Mesendoderm (in vitro differentiated cells): Measurements from ENCODE around the gene TGFBR3.

Source experiments
- DNase-seq: peaks from one replicate; pipeline ENCODE4 v3.0.0; 2013
- H2AK5ac ChIP-seq: 2 replicates; pipeline ENCODE4 v1.6.1; 2013; ENCODE audit warnings: low read length, inconsistent platforms
- H2BK120ac ChIP-seq: 2 replicates; pipeline ENCODE4 v1.6.1; 2013; ENCODE audit warnings: low read depth, mild to moderate bottlenecking, low read length, moderate library complexity, mixed read lengths
- H2BK15ac ChIP-seq: replicated peaks from 2 replicates; pipeline ENCODE4 v1.6.1; 2013; ENCODE audit warnings: low read depth, mild to moderate bottlenecking, moderate library complexity
- H2BK5ac ChIP-seq: 2 replicates; pipeline ENCODE4 v1.6.1; 2013; ENCODE audit warnings: low read length, inconsistent platforms
- H3K18ac ChIP-seq: 2 replicates; pipeline ENCODE4 v1.6.1; 2013; ENCODE audit warnings: mild to moderate bottlenecking, low read length, mixed read lengths
- H3K23ac ChIP-seq: one replicate; pipeline ENCODE4 v1.6.1; 2013; ENCODE audit warnings: low read length
- H3K27ac ChIP-seq: 2 replicates; pipeline ENCODE4 v1.5.1; 2013; ENCODE audit warnings: low read depth, mild to moderate bottlenecking, inconsistent platforms, low read length, moderate library complexity
- H3K27me3 ChIP-seq: 2 replicates; pipeline ENCODE4 v1.6.1; 2013; ENCODE audit warnings: low read length, control low read depth, mild to moderate bottlenecking, inconsistent platforms; ENCODE audit not compliant: insufficient read depth, poor library complexity
- H3K36me3 ChIP-seq: 2 replicates; pipeline ENCODE4 v1.6.1; 2013; ENCODE audit warnings: low read length, inconsistent platforms; ENCODE audit not compliant: control insufficient read depth, insufficient read depth
- H3K4ac ChIP-seq: one replicate; pipeline ENCODE4 v1.6.1; 2013; ENCODE audit warnings: low read depth, mild to moderate bottlenecking, low read length, moderate library complexity
- H3K4me1 ChIP-seq: 2 replicates; pipeline ENCODE4 v1.6.1; 2013; ENCODE audit warnings: low read depth, low read length, inconsistent platforms; ENCODE audit not compliant: control insufficient read depth
- H3K4me2 ChIP-seq: 2 replicates; pipeline ENCODE4 v1.6.1; 2013; ENCODE audit warnings: low read length
- H3K4me3 ChIP-seq: 2 replicates; pipeline ENCODE4 v1.5.1; 2013; ENCODE audit warnings: mild to moderate bottlenecking, low read length
- H3K56ac ChIP-seq: one replicate; pipeline ENCODE4 v1.6.1; 2013; ENCODE audit warnings: low read length
- H3K79me1 ChIP-seq: 2 replicates; pipeline ENCODE4 v1.6.1; 2013; ENCODE audit warnings: low read length, inconsistent platforms
- H3K79me2 ChIP-seq: 2 replicates; pipeline ENCODE4 v1.6.1; 2013; ENCODE audit warnings: mild to moderate bottlenecking, low read length; ENCODE audit not compliant: control insufficient read depth, insufficient read depth
- H3K9ac ChIP-seq: 2 replicates; pipeline ENCODE4 v1.6.1; 2013; ENCODE audit warnings: low read length, inconsistent platforms
- H4K5ac ChIP-seq: one replicate; pipeline ENCODE4 v1.6.1; 2013; ENCODE audit warnings: low read length
- H4K8ac ChIP-seq: one replicate; pipeline ENCODE4 v1.6.1; 2013; ENCODE audit warnings: low read depth, mild to moderate bottlenecking, control low read depth, low read length, moderate library complexity
- WGBS: extraction: QIAGEN DNeasy Blood & Tissue Kit; methylation state at CpG from one replicate; pipeline ENCODE4 v1.1.7; 2013; ENCODE audit warnings: low lambda C conversion rate, missing lambda C conversion rate; ENCODE audit not compliant: insufficient coverage; ENCODE audit errors: extremely low coverage; 5-methylcytosine and 5-hydroxymethylcytosine counted together

The TGFBR3 gene

GRCh38 chr1:91809317-91809716 lies 76.6 kb downstream of the TGFBR3 start:
- no peak overlapping the region for H2AK5ac ChIP-seq
- DNase-seq: no peak
- H3K4ac ChIP-seq: no peak overlapping the region
- no peak overlapping the region for H4K8ac ChIP-seq
- H3K9ac ChIP-seq: no peak overlapping the region
- no peaks in the 10 kb centered on the region for H3K79me2 ChIP-seq
- no peaks in the 10 kb centered on the region for H3K79me1 ChIP-seq
- no peak overlapping the region for H4K5ac ChIP-seq
- no peak overlapping the region for H3K56ac ChIP-seq
- H2BK5ac ChIP-seq: no peak overlapping the region
- H3K4me2 ChIP-seq: no peak overlapping the region
- WGBS: no CpG with 5 or more reads among the region's 3 CpGs
- H3K18ac ChIP-seq: no peak overlapping the region
- H2BK15ac ChIP-seq: no peak overlapping the region
- H3K36me3 ChIP-seq: no peaks in the 10 kb centered on the region
- no peak overlapping the region for H2BK120ac ChIP-seq
- H3K4me3 ChIP-seq: no peak overlapping the region
- no peak overlapping the region for H3K23ac ChIP-seq
- H3K4me1 ChIP-seq: no peaks in the 10 kb centered on the region
- H3K27me3 ChIP-seq: no peaks in the 10 kb centered on the region
- no peak overlapping the region for H3K27ac ChIP-seq

DNA sequence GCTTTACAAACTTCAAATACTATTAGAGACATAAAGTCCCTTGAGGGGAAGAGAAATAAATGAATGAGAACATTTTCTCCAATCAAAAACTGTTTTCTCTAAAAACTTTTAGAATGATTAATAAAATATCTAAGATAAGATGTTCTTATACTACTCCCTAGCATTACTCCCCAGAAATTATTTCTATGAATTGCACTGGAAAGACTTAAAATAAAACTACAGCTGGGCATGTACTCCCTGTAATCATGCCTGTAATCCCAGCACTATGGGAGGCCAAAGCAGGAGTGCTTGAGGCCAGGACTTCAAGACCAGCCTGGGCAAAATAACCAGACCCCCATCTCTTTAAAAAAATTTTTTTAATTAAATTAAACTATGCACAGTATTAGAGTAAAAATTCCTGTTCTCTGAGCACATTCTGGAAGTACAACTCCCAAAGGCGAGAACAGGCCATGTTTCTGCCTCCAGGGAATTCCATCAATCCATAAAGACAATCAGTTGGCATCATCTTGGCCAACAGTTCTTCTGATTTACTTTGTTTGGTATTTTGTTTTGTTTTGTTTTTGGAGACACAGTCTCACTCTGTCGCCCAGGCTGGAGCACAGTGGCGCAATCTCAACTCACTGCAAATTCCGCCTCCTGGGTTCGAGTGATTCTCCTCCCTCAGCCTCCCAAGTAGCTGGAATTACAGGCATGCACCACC lies 77.9 kb downstream of the TGFBR3 start:
- Histone ChIP-seq H3K36me3 (no peaks in the 10 kb centered on the region), H3K9ac (no peak overlapping the region), H3K4me1 (no peaks in the 10 kb centered on the region), H3K4ac (no peak overlapping the region), H3K4me2 (no peak overlapping the region), H3K79me1 (no peaks in the 10 kb centered on the region), H2BK15ac (no peak overlapping the region), H2AK5ac (no peak overlapping the region), H3K18ac (no peak overlapping the region), H3K27ac (no peak overlapping the region), H3K79me2 (no peaks in the 10 kb centered on the region), H3K4me3 (no peak overlapping the region), H3K23ac (no peak overlapping the region), H4K8ac (no peak overlapping the region), H3K27me3 (no peaks in the 10 kb centered on the region), H2BK120ac (no peak overlapping the region), H2BK5ac (no peak overlapping the region), H4K5ac (no peak overlapping the region), H3K56ac (no peak overlapping the region)
- WGBS: no CpG with 5 or more reads among the region's 5 CpGs
- no peak for DNase-seq

DNA sequence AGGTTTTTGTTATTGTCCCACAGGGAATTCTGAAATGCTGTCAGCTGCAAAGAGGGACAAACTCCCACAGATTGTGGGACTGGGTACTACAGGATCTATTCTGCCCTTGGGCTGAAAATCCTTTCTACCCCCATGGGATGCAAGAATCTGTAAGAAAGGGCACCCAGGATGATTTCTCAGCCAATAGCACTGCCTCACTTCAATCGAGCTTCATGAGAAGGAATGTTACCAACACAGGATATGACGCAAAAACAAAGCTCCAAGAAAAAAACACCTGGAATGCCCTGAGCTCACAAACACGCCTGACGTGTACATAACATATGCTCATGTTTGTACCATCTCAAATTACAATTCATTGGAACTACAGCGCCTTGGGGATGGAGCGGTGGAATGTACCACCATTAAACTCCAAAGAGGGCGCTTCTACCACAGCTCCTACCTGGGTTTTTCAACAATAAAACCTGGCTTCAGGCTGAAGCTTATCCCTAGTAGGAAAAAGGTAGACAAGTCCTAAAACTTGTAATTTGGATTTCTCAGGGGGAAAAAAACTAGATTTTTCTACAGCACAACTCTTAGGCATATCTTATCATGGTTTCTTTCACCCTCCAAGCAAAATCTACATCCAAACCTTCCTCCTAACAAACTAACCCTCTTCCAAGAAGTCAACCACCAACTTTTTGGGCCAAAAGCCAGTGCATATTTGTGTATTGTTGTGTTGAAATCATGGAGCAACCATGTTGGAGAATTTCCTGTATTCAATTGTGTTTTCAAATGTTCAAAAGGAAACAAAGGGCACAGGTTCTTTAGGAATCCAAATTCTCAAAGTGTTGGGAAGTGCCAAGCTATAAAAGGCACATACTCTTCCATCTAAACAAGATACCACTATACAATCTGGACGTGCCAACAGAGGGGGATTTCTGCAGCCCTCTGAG lies 78.9 kb downstream of the TGFBR3 start:
- H3K4me1 ChIP-seq: no peaks in the 10 kb centered on the region
- no peaks in the 10 kb centered on the region for H3K36me3 ChIP-seq
- no peak overlapping the region for H3K9ac ChIP-seq
- H3K23ac ChIP-seq: no peak overlapping the region
- H2BK120ac ChIP-seq: no peak overlapping the region
- H3K18ac ChIP-seq: no peak overlapping the region
- no peak overlapping the region for H2AK5ac ChIP-seq
- DNase-seq: no peak
- no peaks in the 10 kb centered on the region for H3K27me3 ChIP-seq
- H3K4me3 ChIP-seq: no peak overlapping the region
- no peak overlapping the region for H4K8ac ChIP-seq
- H3K79me1 ChIP-seq: no peaks in the 10 kb centered on the region
- no peak overlapping the region for H3K27ac ChIP-seq
- H3K4ac ChIP-seq: no peak overlapping the region
- no CpG with 5 or more reads among the region's 8 CpGs for WGBS
- H4K5ac ChIP-seq: no peak overlapping the region
- no peak overlapping the region for H3K4me2 ChIP-seq
- H3K56ac ChIP-seq: no peak overlapping the region
- no peaks in the 10 kb centered on the region for H3K79me2 ChIP-seq
- H2BK15ac ChIP-seq: no peak overlapping the region
- no peak overlapping the region for H2BK5ac ChIP-seq

DNA sequence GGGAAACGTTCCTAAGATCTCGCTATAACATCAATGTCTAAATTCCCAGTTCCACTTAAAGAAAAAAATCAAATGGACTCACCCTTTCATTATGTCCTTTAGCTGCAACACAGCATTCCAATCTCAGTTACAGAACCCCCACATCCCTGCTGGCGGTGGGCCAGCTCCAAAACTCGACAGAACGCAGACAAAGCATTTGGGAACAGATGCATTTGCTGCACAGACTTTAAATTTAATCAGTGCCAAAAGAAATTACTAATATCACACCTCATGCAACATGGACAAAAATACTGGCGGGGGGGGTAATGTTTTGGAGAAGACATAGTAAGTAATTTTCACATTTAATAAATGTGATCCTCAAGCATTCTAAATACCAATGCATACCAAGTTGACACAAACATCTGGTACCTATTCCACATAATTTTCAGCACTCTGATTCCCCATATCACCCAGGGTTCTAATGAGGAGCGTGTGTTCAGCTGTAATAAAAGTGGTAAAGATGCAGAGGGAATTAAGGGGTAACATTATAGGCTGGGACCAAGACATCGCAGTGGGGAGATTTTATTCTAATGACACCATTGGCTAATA lies 79.7 kb downstream of the TGFBR3 start:
- no peak overlapping the region for H3K56ac ChIP-seq
- H3K4ac ChIP-seq: no peak overlapping the region
- no peak for DNase-seq
- H3K23ac ChIP-seq: no peak overlapping the region
- no peak overlapping the region for H2BK120ac ChIP-seq
- H3K27ac ChIP-seq: no peak overlapping the region
- H2BK15ac ChIP-seq: no peak overlapping the region
- no peak overlapping the region for H4K5ac ChIP-seq
- H3K36me3 ChIP-seq: no peaks in the 10 kb centered on the region
- no peaks in the 10 kb centered on the region for H3K27me3 ChIP-seq
- no CpG with 5 or more reads among the region's 8 CpGs for WGBS
- H3K79me2 ChIP-seq: no peaks in the 10 kb centered on the region
- no peak overlapping the region for H2AK5ac ChIP-seq
- H3K4me3 ChIP-seq: no peak overlapping the region
- no peak overlapping the region for H2BK5ac ChIP-seq
- no peak overlapping the region for H4K8ac ChIP-seq
- H3K18ac ChIP-seq: no peak overlapping the region
- H3K79me1 ChIP-seq: no peaks in the 10 kb centered on the region
- no peak overlapping the region for H3K4me2 ChIP-seq
- H3K9ac ChIP-seq: no peak overlapping the region
- no peaks in the 10 kb centered on the region for H3K4me1 ChIP-seq

DNA sequence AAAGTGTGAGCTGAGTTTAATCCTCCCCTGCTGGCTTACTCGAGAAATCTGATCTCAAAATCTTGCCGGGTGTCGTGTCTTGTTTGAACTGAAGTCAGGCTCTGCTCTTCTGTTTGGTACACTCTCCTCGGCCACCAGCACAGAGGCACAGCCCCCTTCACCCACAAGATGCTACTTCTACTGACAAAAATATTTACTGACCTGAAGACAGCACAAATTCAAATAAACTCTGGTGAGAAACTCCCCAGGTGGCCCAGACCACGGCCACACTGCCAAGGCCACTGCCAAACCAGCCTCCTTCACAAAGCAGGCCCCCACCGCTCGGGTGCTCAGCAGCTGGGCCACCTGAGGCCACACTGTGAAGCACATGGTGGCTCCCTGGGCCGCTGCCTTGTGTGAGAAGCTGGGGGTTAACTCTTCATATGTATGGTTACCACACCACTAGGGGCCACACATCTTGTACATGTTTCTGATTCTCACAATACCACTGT lies 80.6 kb downstream of the TGFBR3 start:
- H3K4me3 ChIP-seq: no peak overlapping the region
- H3K9ac ChIP-seq: no peak overlapping the region
- no peak overlapping the region for H2AK5ac ChIP-seq
- H3K27ac ChIP-seq: no peak overlapping the region
- no peak for DNase-seq
- H3K4me1 ChIP-seq: no peaks in the 10 kb centered on the region
- H3K18ac ChIP-seq: no peak overlapping the region
- H2BK5ac ChIP-seq: no peak overlapping the region
- H3K79me1 ChIP-seq: no peaks in the 10 kb centered on the region
- no peaks in the 10 kb centered on the region for H3K79me2 ChIP-seq
- H3K4me2 ChIP-seq: no peak overlapping the region
- no peak overlapping the region for H3K23ac ChIP-seq
- H3K4ac ChIP-seq: no peak overlapping the region
- H4K5ac ChIP-seq: no peak overlapping the region
- H3K36me3 ChIP-seq: no peaks in the 10 kb centered on the region
- WGBS: no CpG with 5 or more reads among the region's 8 CpGs
- no peak overlapping the region for H2BK15ac ChIP-seq
- H3K56ac ChIP-seq: no peak overlapping the region
- no peaks in the 10 kb centered on the region for H3K27me3 ChIP-seq
- H2BK120ac ChIP-seq: no peak overlapping the region
- H4K8ac ChIP-seq: no peak overlapping the region
